ENCODE results near the gene C1QTNF4.
A peak's percentile ranks its signal among the peaks of the same experiment; 100 is the strongest.
"Not testable (repeated sequence)": the region's sequence is repeated elsewhere in the genome, so short reads cannot be mapped to it uniquely, and the experiment has no call there.

C1QTNF4 gene

DNA sequence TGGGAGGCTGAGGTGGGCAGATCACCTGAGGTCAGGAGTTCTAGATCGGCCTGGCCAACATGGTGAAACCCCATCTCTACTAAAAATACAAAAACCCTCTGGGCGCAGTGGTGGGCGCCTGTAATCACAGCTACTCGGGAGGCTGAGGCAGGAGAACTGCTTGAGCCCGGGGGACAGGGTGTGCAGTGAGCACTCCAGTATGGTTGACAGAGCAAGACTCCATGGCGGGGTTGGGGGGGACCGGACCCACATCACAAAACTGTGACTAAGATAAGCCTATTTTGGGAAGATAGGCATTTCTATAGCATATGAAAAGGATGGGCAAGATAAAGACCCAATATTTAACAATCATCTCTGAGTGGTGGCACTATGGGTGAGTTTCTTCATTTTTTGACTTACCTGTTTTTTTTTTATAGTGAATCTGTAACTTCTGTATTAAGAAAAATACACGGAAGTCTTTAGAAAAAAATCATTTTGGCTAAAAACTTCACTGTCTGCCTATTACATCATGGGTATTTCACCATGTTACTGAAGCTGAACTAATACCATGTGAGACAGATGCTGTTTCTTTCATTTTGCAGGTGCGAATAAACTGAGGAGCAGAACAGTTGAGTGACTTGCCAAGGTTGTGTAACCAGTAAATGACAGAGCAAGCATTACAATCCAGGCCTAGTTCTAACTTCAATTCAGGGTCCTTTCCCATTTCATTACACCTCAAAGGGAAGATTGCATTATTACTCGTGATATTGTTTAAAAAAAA is 43.7 kb downstream of the C1QTNF4 start:
- DNase-seq (ENCODE audit: low read depth) = peak; percentile 27
- TF ChIP-seq, protein P1, sequence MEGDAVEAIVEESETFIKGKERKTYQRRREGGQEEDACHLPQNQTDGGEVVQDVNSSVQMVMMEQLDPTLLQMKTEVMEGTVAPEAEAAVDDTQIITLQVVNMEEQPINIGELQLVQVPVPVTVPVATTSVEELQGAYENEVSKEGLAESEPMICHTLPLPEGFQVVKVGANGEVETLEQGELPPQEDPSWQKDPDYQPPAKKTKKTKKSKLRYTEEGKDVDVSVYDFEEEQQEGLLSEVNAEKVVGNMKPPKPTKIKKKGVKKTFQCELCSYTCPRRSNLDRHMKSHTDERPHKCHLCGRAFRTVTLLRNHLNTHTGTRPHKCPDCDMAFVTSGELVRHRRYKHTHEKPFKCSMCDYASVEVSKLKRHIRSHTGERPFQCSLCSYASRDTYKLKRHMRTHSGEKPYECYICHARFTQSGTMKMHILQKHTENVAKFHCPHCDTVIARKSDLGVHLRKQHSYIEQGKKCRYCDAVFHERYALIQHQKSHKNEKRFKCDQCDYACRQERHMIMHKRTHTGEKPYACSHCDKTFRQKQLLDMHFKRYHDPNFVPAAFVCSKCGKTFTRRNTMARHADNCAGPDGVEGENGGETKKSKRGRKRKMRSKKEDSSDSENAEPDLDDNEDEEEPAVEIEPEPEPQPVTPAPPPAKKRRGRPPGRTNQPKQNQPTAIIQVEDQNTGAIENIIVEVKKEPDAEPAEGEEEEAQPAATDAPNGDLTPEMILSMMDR (conservative IDR thresholded peaks at IDR 0.05; ENCODE audit: control insufficient read depth, insufficient read depth, low read depth, low read length) = no peak
- H3K4me3 ChIP-seq (ENCODE audit: control insufficient read depth, low read depth, low read length) = no peak overlapping the region

DNA sequence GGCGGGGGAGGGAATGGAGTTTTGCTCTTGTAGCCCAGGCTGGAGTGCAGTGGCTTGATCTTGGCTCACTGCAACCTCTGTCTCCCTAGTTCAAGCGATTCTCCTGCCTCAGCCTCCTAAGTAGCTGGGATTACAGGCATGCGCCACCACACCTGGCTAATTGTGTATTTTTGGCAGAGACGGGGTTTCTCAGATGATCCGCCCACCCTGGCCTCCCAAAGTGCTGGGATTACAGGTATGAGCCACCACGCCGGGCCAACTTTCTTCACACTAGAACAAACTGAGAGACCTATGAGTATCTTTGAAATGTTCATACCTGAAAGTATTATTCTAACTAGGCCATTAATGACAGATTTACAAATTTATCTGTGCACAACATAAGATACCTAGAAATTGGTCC is 47.9 kb downstream of the C1QTNF4 start:
- H3K4me3 ChIP-seq (ENCODE audit: control insufficient read depth, low read depth, low read length); DNase-seq (ENCODE audit: low read depth): not testable (repeated sequence)

DNA sequence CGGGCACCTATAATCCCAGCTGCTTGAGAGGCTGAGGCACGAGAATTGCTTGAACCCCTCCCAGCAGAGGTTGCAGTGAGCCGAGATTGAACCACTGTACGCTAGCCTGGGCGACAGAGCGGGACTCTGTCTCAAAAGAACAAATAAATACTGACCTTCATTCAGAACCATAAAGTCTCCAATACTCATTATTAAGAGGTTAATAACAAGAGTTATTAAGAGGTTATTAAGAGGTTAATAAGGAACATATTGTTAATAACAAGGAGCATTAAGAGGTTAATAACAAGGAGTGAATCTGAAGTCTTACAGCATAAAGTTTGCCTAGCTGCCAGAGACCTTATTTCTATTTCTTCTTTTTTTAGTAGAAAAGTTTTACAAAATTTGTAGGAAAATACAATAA is 48.9 kb downstream of the C1QTNF4 start:
- DNase-seq (ENCODE audit: low read depth) = no peak
- TF ChIP-seq, protein P1 (conservative IDR thresholded peaks at IDR 0.05; ENCODE audit: control insufficient read depth, insufficient read depth, low read depth, low read length) = no peak
- no peak overlapping the region for H3K4me3 ChIP-seq (ENCODE audit: control insufficient read depth, low read depth, low read length)

DNA sequence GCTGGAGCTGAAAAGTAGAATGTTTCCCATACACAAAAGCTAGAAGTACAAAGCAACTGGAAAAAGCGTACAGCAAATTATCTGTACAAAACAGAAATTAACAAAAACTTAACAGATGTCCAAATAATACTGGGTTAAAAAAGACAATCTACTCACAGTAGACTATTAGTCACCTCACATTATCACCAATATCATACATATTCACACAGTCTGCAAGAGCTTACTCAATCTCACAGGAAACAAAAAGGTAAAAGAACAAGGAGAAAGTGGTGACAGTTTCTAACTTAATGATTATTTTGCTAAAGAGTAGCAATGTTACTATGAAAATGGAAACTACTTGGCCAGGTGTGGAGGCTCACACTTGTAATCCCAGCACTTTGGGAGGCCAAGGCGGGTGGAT is 53.1 kb downstream of the C1QTNF4 start:
- no peak for DNase-seq (ENCODE audit: low read depth)
- H3K4me3 ChIP-seq (ENCODE audit: control insufficient read depth, low read depth, low read length) = no peak overlapping the region
- TF ChIP-seq, protein P1 (conservative IDR thresholded peaks at IDR 0.05; ENCODE audit: control insufficient read depth, insufficient read depth, low read depth, low read length) = no peak

DNA sequence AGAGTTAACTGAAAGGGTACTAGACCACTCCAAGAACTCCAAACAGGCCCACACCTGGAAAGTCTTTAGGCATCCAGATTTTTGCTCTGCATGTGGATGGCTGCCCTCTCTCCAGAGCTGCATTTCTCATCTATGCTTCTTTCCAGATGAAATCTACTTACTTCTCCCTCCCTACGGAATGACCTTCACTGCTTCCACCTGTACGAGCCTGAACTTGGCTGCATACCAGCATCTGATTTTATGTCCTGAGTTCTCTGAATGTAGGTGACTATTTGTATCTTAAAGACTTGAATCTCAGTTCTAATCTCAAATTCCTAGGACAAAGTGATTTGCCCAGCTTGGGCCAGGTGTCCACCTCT is 54.6 kb downstream of the C1QTNF4 start:
- TF ChIP-seq, protein P1 (conservative IDR thresholded peaks at IDR 0.05; ENCODE audit: control insufficient read depth, insufficient read depth, low read depth, low read length) = no peak
- no peak for DNase-seq (ENCODE audit: low read depth)
- no peak overlapping the region for H3K4me3 ChIP-seq (ENCODE audit: control insufficient read depth, low read depth, low read length)

All from fibroblast of mammary gland (primary cell).